Liver (tissue), 9 donors: ENCODE data around the gene LAYN. TPM values are rescaled to one million over a fixed set of nuclear protein-coding genes. Genes with fewer than 3 reads are reported as not detected.

Experiments
- DNase-seq: peaks from one replicate; pipeline ENCODE4 v3.0.0-alpha.2; 2017; ENCODE audit warnings: low spot score
- H3K27ac ChIP-seq, 2 donors: one replicate each; pipeline ENCODE4 v1.7.0; 2013; ENCODE audit warnings: inconsistent platforms in 2 of 2, low read length in 2 of 2, control low read depth in 1 of 2, low read depth in 1 of 2, mild to moderate bottlenecking in 1 of 2
- H3K27me3 ChIP-seq, 4 donors: one replicate each; pipeline versions ENCODE4 v1.6.1 to v1.7.0; 2013; ENCODE audit warnings: low read length in 3 of 4, inconsistent platforms in 1 of 4, mild to moderate bottlenecking in 1 of 4, moderate library complexity in 1 of 4; ENCODE audit not compliant: control insufficient read depth in 4 of 4, insufficient read depth in 4 of 4
- H3K36me3 ChIP-seq, 4 donors: one replicate each; pipeline versions ENCODE4 v1.6.1 to v1.7.0; 2013; ENCODE audit warnings: low read length in 3 of 4, mild to moderate bottlenecking in 3 of 4, low read depth in 1 of 4, moderate library complexity in 1 of 4; ENCODE audit not compliant: control insufficient read depth in 4 of 4, insufficient read depth in 3 of 4
- H3K4me1 ChIP-seq, 4 donors: one replicate each; pipeline versions ENCODE4 v1.6.1 to v1.7.0; 2013; ENCODE audit warnings: low read length in 3 of 4, mild to moderate bottlenecking in 3 of 4, moderate library complexity in 1 of 4; ENCODE audit not compliant: control insufficient read depth in 4 of 4, insufficient read depth in 4 of 4
- H3K4me3 ChIP-seq, 3 donors: one replicate each; pipeline versions ENCODE4 v1.6.1 to v1.7.0; 2013; ENCODE audit warnings: low read length in 3 of 3, control low read depth in 1 of 3, low read depth in 1 of 3, mild to moderate bottlenecking in 1 of 3
- H3K9ac ChIP-seq, 2 donors: one replicate each; pipeline ENCODE4 v1.7.0; 2013; ENCODE audit warnings: low read length in 2 of 2, mild to moderate bottlenecking in 2 of 2, moderate library complexity in 2 of 2, control low read depth in 1 of 2, low read depth in 1 of 2
- H3K9me3 ChIP-seq, 4 donors: one replicate each; pipeline versions ENCODE4 v1.6.1 to v1.7.0; 2013; ENCODE audit warnings: low read length in 3 of 4; ENCODE audit not compliant: control insufficient read depth in 4 of 4
- EGR1 ChIP-seq, 2 donors: IDR thresholded peaks; 2 replicates each; pipeline ENCODE4 v1.6.1; 2016 to 2018; ENCODE audit warnings: antibody characterized with exemption in 2 of 2, low read depth in 2 of 2
- FOXA1 ChIP-seq: IDR thresholded peaks from 2 replicates; pipeline ENCODE4 v1.6.1; 2016; ENCODE audit warnings: antibody characterized with exemption
- FOXA2 ChIP-seq: IDR thresholded peaks from 2 replicates; pipeline ENCODE4 v1.6.1; 2016; ENCODE audit warnings: antibody characterized with exemption
- GABPA ChIP-seq, 2 donors: IDR thresholded peaks in 1 of 2; conservative IDR thresholded peaks in 1 of 2; 2 replicates each; pipeline ENCODE4 v1.6.1; 2016; ENCODE audit warnings: antibody characterized with exemption in 2 of 2, mild to moderate bottlenecking in 1 of 2, moderate library complexity in 1 of 2
- HNF4A ChIP-seq, 2 donors: conservative IDR thresholded peaks; 2 replicates each; pipeline ENCODE4 v1.6.1; 2016; ENCODE audit warnings: antibody characterized with exemption in 2 of 2, mild to moderate bottlenecking in 2 of 2
- HNF4G ChIP-seq: IDR thresholded peaks from 2 replicates; pipeline ENCODE4 v1.6.1; 2016; ENCODE audit warnings: antibody characterized with exemption
- NR2F2 ChIP-seq: IDR thresholded peaks from 2 replicates; pipeline ENCODE4 v1.6.1; 2016; ENCODE audit warnings: antibody characterized with exemption
- RAD21 ChIP-seq, 2 donors: IDR thresholded peaks; 2 replicates each; pipeline ENCODE4 v1.6.1; 2016; ENCODE audit warnings: antibody characterized with exemption in 2 of 2, mild to moderate bottlenecking in 2 of 2
- RXRA ChIP-seq, 2 donors: IDR thresholded peaks; 2 replicates each; pipeline ENCODE4 v1.6.1; 2017 to 2018; ENCODE audit warnings: antibody characterized with exemption in 2 of 2, mild to moderate bottlenecking in 1 of 2
- SP1 ChIP-seq: IDR thresholded peaks from 2 replicates; pipeline ENCODE4 v1.6.1; 2018; ENCODE audit warnings: antibody characterized with exemption, mild to moderate bottlenecking
- YY1 ChIP-seq: IDR thresholded peaks from 2 replicates; pipeline ENCODE4 v1.6.1; 2016; ENCODE audit warnings: antibody characterized with exemption, mild to moderate bottlenecking
- WGBS: extraction: QIAGEN DNeasy Blood & Tissue Kit; methylation state at CpG from one replicate; pipeline ENCODE4 v1.1.7; 2013; 5-methylcytosine and 5-hydroxymethylcytosine counted together
- polyA plus RNA-seq, 2 donors: library from polyadenylated mRNA; stranded (reverse) in 1 of 2; unstranded in 1 of 2; fragments of 200-250 nt in 1 of 2; fragments of >200 nt in 1 of 2; fragmentation: Nextera tagmentation in 1 of 2; extraction: Ambion mirVana in 1 of 2; gene quantifications; one replicate each; pipeline versions ENCODE4 v1.2.1 to v1.2.3, GENCODE V29; 2013 to 2015
- total RNA-seq, 2 donors: library from RNA; depleted of rRNA; stranded (reverse); fragments of >200 nt; gene quantifications; one replicate each; pipeline ENCODE4 v1.2.3, GENCODE V29; 2014
- TF ChIP-seq, protein P1 (sequence below): IDR thresholded peaks from 2 replicates; pipeline ENCODE4 v1.6.1; 2016; ENCODE audit warnings: antibody characterized with exemption
- TF ChIP-seq, protein P2 (sequence below): fragments of 150-350 bp; IDR thresholded peaks from 2 replicates; pipeline ENCODE4 v1.5.1; 2017; ENCODE audit warnings: improper control_type of control experiment, low read depth, low read length; ENCODE audit not compliant: missing input control
- TF ChIP-seq, protein P3 (sequence below): IDR thresholded peaks from 2 replicates; pipeline ENCODE4 v1.6.1; 2016; ENCODE audit warnings: antibody characterized with exemption
- TF ChIP-seq, protein P4 (sequence below): IDR thresholded peaks from 2 replicates; pipeline ENCODE4 v1.6.1; 2016; ENCODE audit warnings: antibody characterized with exemption
- TF ChIP-seq, protein P5 (sequence below): IDR thresholded peaks from 2 replicates; pipeline ENCODE4 v1.6.1; 2016; ENCODE audit warnings: antibody characterized with exemption, mild to moderate bottlenecking
- donor health status: healthy.
- donor health status: healthy.
- donor health status: healthy.
- donor health status: healthy.
- donor health status: healthy.

Gene LAYN
- total and polyA plus RNA-seq, 4 donors, result 0.43 to 0.98 (median 0.88) TPM

DNA sequence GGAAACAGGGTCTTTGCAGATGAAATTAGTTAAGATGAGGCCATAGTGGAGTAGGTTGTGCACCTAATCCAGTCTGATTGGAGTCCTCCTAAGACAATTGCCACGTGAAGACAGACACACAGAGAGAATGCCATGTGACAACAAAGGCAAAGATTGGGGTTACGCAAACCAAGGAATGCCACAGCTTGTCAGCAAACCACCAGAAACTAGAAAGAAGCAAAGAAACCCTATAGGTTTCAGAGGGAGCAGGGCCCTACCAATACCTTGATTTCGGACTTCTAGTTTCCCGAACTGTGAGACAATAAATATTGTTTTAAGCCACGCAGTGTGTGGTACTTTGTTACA, 8.2 kb upstream of the LAYN start:
- Histone ChIP-seq H3K27me3 (no peaks in the 10 kb centered on the region), H3K9me3 (no peaks in the 10 kb centered on the region), H3K4me1 (no peaks in the 10 kb centered on the region), H3K36me3 (no peaks in the 10 kb centered on the region), H3K4me3 (no peak overlapping the region), H3K27ac (no peak overlapping the region), H3K9ac (no peak overlapping the region)
- DNase-seq, result no peak
- TF ChIP-seq HNF4A (conservative IDR thresholded peaks at IDR 0.05) (no peak), GABPA (IDR thresholded peaks at IDR 0.05 in 1 of 2, conservative IDR thresholded peaks at IDR 0.05 in 1 of 2) (no peak), FOXA1 (no peak), RXRA (IDR thresholded peaks at IDR 0.05) (no peak), NR2F2 (no peak), HNF4G (no peak), YY1 (no peak), SP1 (no peak), FOXA2 (no peak), RAD21 (IDR thresholded peaks at IDR 0.05) (no peak), EGR1 (IDR thresholded peaks at IDR 0.05; ENCODE audit: low read depth in 2 of 2) (no peak)
- TF ChIP-seq, protein P1, sequence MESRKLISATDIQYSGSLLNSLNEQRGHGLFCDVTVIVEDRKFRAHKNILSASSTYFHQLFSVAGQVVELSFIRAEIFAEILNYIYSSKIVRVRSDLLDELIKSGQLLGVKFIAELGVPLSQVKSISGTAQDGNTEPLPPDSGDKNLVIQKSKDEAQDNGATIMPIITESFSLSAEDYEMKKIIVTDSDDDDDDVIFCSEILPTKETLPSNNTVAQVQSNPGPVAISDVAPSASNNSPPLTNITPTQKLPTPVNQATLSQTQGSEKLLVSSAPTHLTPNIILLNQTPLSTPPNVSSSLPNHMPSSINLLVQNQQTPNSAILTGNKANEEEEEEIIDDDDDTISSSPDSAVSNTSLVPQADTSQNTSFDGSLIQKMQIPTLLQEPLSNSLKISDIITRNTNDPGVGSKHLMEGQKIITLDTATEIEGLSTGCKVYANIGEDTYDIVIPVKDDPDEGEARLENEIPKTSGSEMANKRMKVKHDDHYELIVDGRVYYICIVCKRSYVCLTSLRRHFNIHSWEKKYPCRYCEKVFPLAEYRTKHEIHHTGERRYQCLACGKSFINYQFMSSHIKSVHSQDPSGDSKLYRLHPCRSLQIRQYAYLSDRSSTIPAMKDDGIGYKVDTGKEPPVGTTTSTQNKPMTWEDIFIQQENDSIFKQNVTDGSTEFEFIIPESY, result no peak
- TF ChIP-seq, protein P2, sequence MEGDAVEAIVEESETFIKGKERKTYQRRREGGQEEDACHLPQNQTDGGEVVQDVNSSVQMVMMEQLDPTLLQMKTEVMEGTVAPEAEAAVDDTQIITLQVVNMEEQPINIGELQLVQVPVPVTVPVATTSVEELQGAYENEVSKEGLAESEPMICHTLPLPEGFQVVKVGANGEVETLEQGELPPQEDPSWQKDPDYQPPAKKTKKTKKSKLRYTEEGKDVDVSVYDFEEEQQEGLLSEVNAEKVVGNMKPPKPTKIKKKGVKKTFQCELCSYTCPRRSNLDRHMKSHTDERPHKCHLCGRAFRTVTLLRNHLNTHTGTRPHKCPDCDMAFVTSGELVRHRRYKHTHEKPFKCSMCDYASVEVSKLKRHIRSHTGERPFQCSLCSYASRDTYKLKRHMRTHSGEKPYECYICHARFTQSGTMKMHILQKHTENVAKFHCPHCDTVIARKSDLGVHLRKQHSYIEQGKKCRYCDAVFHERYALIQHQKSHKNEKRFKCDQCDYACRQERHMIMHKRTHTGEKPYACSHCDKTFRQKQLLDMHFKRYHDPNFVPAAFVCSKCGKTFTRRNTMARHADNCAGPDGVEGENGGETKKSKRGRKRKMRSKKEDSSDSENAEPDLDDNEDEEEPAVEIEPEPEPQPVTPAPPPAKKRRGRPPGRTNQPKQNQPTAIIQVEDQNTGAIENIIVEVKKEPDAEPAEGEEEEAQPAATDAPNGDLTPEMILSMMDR, result no peak
- TF ChIP-seq, protein P3, sequence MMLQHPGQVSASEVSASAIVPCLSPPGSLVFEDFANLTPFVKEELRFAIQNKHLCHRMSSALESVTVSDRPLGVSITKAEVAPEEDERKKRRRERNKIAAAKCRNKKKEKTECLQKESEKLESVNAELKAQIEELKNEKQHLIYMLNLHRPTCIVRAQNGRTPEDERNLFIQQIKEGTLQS, result no peak
- TF ChIP-seq, protein P4, sequence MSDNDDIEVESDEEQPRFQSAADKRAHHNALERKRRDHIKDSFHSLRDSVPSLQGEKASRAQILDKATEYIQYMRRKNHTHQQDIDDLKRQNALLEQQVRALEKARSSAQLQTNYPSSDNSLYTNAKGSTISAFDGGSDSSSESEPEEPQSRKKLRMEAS, result no peak
- TF ChIP-seq, protein P5, sequence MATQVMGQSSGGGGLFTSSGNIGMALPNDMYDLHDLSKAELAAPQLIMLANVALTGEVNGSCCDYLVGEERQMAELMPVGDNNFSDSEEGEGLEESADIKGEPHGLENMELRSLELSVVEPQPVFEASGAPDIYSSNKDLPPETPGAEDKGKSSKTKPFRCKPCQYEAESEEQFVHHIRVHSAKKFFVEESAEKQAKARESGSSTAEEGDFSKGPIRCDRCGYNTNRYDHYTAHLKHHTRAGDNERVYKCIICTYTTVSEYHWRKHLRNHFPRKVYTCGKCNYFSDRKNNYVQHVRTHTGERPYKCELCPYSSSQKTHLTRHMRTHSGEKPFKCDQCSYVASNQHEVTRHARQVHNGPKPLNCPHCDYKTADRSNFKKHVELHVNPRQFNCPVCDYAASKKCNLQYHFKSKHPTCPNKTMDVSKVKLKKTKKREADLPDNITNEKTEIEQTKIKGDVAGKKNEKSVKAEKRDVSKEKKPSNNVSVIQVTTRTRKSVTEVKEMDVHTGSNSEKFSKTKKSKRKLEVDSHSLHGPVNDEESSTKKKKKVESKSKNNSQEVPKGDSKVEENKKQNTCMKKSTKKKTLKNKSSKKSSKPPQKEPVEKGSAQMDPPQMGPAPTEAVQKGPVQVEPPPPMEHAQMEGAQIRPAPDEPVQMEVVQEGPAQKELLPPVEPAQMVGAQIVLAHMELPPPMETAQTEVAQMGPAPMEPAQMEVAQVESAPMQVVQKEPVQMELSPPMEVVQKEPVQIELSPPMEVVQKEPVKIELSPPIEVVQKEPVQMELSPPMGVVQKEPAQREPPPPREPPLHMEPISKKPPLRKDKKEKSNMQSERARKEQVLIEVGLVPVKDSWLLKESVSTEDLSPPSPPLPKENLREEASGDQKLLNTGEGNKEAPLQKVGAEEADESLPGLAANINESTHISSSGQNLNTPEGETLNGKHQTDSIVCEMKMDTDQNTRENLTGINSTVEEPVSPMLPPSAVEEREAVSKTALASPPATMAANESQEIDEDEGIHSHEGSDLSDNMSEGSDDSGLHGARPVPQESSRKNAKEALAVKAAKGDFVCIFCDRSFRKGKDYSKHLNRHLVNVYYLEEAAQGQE, result no peak
- 75% methylated on average over 5 of the region's 5 CpGs for WGBS

DNA sequence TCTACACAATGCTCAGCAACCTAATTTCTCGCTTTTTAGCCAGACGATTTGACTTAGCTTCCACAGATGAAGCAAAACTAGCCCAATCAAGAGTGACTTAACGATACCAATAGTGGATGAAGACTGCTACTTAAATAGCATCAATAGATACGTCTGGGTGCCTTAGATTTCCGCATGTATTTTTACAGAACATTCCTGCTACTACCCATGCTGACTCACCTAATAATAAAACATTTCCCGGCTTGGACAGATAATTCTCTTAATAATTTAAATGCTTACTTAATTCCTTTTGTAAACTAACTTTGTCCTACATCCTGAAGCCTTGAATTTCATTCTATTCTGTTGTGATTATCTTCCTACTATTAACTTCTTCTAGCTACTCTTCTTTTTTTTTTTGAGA, 5.2 kb upstream of the LAYN start:
- Histone ChIP-seq H3K36me3 (no peaks in the 10 kb centered on the region), H3K27me3 (peaks cover 0 to 2% (median 0%) of the 10 kb centered on the region in 4 donors), H3K27ac (no peak overlapping the region), H3K9me3 (no peaks in the 10 kb centered on the region), H3K9ac (no peak overlapping the region), H3K4me1 (peaks cover 0 to 4% (median 2%) of the 10 kb centered on the region in 4 donors), H3K4me3 (no peak overlapping the region)
- DNase-seq, result no peak
- WGBS, result 83% methylated on average over 6 of the region's 6 CpGs
- no peak for TF ChIP-seq YY1
- TF ChIP-seq, protein P1, result no peak
- no peak for TF ChIP-seq NR2F2
- no peak for TF ChIP-seq HNF4G
